ENCODE results near the gene ADAD2. TPM values are rescaled to one million over a fixed set of nuclear protein-coding genes. Genes with fewer than 3 reads are reported as not detected.

ADAD2 gene
- total RNA-seq (2013; cell fraction: nucleolus; rRNA removed), result not detected in 2 replicates
- total RNA-seq (2014; rRNA removed), result 0.16 TPM in 1 of 2 replicates, not detected in the other
- not detected in 2 replicates for total RNA-seq (2014; rRNA removed; fragmentation: Illumina TruSeq; extraction: Trizol)
- total RNA-seq (2021), result 0.44 TPM in 1 of 2 replicates, not detected in the other
- polyA plus RNA-seq (2011; ENCODE audit: low read depth), result not detected
- not detected in 2 replicates for polyA plus RNA-seq (2011; rRNA removed)
- not detected in 2 replicates for polyA plus RNA-seq (2011; cell fraction: cytosol; rRNA removed)
- polyA plus RNA-seq (2011; cell fraction: nucleus; rRNA removed), result not detected in 2 replicates
- 0.26 and 0.29 TPM in 2 replicates for polyA plus RNA-seq (2012)
- not detected in 2 replicates for polyA plus RNA-seq (2014; fragmentation: Illumina TruSeq; extraction: Trizol)
- not detected for polyA plus RNA-seq (2014; fragmentation: Nextera tagmentation; extraction: Ambion mirVana)
- 0.44 and 0.68 TPM in 2 replicates for polyA plus RNA-seq (2014; rRNA removed)
- under 1 TPM in 1 of 2 experiments, not detected in 1; 0.51 TPM for polyA plus RNA-seq (2016; fragmentation: Nextera tagmentation; extraction: Ambion mirVana)
- polyA minus RNA-seq (2011; rRNA and poly(A)+ RNA removed), result not detected in 2 replicates
- polyA minus RNA-seq (2011; cell fraction: cytosol; rRNA and poly(A)+ RNA removed), result not detected in 2 replicates
- not detected in 2 replicates for polyA minus RNA-seq (2011; cell fraction: nucleus; rRNA and poly(A)+ RNA removed)
- not detected for Bru-seq, nascent RNA
- BruChase-seq, experiment 1, labeled RNA remaining after a 6-hour chase, result not detected
- BruChase-seq, experiment 2, labeled RNA remaining after a 2-hour chase, result not detected
- long read RNA-seq, experiment 1, result 0 reads
- long read RNA-seq, experiment 2, result 0 reads

GRCh38 chr16:84190731-84191388 lies at the start of gene ADAD2:
Gene ADAD2 (plus strand): TSS chr16:84191157. CDS start chr16:84191231, 74 bp downstream.
- H3K79me2 ChIP-seq (ENCODE audit: control insufficient read depth, insufficient read depth, low read length), result peaks cover 10% of the 10 kb centered on the region
- no TSS peak for BruUV-seq (replicated peaks)
- H3K9me3 ChIP-seq (replicated peaks; ENCODE audit: control insufficient read depth, insufficient read depth, low read length), result no peaks in the 10 kb centered on the region
- FAIRE-seq, result no peak
- H2AFZ ChIP-seq (ENCODE audit: control insufficient read depth, low read depth, low read length), result no peak within 1 kb of the TSS
- ChIA-PET POLR2A (no interaction called here), RAD21 (ENCODE audit: unreplicated experiment) (no interaction called here), CTCF (interaction anchor here (4.8 kb wide), 1 partner anchor 104 kb away, joined by 102 read pairs; no protein-coding TSS in a partner anchor), SMC1A (ENCODE audit: uncharacterized antibody, unreplicated experiment) (no interaction called here)
- 81% methylated on average over 38 of the region's 47 CpGs for WGBS (ENCODE audit: insufficient coverage, insufficient replicate concordance, low lambda C conversion rate, missing lambda C conversion rate)
- no peak within 1 kb of the TSS for H3K4me3 ChIP-seq
- H4K20me1 ChIP-seq (ENCODE audit: control insufficient read depth, insufficient read depth), result no peaks in the 10 kb centered on the region
- intact Hi-C loops (cut with micrococcal nuclease; ENCODE audit: unreplicated experiment) (no loop called here), in situ Hi-C loops (cut with MboI) (no loop called here)
- H3K27me3 ChIP-seq (replicated peaks in 1 of 2; ENCODE audit: control insufficient read depth in 2 of 2, insufficient read depth in 2 of 2, low read length in 1 of 2), result no peaks in the 10 kb centered on the region
- H3K4me2 ChIP-seq (ENCODE audit: control insufficient read depth, insufficient read depth), result no peak within 1 kb of the TSS
- H3K36me3 ChIP-seq (ENCODE audit: control insufficient read depth in 2 of 2, insufficient read depth in 2 of 2, low read length in 1 of 2), result no peaks in the 10 kb centered on the region
- no peak for DNase-seq (ENCODE audit: low read depth, low spot score)
- no peaks in the 10 kb centered on the region for H3K4me1 ChIP-seq (ENCODE audit: control insufficient read depth, insufficient read depth, low read length)
- TF ChIP-seq SP1 (IDR thresholded peaks at IDR 0.05; ENCODE audit: low read depth, low read length), result peak; percentile 49
- TF ChIP-seq ATF7 (IDR thresholded peaks at IDR 0.05; ENCODE audit: low read depth), result no peak
- no peak for TF ChIP-seq POU2F2 (IDR thresholded peaks at IDR 0.05; ENCODE audit: borderline replicate concordance, low read depth, low read length)
- TF ChIP-seq CBX3 (IDR thresholded peaks at IDR 0.05; ENCODE audit: borderline replicate concordance, low read depth), result no peak
- TF ChIP-seq, protein P1, sequence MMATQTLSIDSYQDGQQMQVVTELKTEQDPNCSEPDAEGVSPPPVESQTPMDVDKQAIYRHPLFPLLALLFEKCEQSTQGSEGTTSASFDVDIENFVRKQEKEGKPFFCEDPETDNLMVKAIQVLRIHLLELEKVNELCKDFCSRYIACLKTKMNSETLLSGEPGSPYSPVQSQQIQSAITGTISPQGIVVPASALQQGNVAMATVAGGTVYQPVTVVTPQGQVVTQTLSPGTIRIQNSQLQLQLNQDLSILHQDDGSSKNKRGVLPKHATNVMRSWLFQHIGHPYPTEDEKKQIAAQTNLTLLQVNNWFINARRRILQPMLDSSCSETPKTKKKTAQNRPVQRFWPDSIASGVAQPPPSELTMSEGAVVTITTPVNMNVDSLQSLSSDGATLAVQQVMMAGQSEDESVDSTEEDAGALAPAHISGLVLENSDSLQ (IDR thresholded peaks at IDR 0.05), result peak; percentile 88
- TF ChIP-seq RAD21 (IDR thresholded peaks at IDR 0.05; ENCODE audit: insufficient read depth, low read depth, low read length), result no peak
- no peak for TF ChIP-seq ETV6 (conservative IDR thresholded peaks at IDR 0.05 in 1 of 2, IDR thresholded peaks at IDR 0.05 in 1 of 2; ENCODE audit: borderline replicate concordance in 1 of 2, low read depth in 1 of 2)
- TF ChIP-seq, protein P2, sequence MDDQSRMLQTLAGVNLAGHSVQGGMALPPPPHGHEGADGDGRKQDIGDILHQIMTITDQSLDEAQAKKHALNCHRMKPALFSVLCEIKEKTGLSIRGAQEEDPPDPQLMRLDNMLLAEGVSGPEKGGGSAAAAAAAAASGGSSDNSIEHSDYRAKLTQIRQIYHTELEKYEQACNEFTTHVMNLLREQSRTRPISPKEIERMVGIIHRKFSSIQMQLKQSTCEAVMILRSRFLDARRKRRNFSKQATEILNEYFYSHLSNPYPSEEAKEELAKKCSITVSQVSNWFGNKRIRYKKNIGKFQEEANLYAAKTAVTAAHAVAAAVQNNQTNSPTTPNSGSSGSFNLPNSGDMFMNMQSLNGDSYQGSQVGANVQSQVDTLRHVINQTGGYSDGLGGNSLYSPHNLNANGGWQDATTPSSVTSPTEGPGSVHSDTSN (IDR thresholded peaks at IDR 0.05; ENCODE audit: insufficient replicate concordance, low read depth, low read length), result peak; percentile 87
- TF ChIP-seq POLR2AphosphoS5 (IDR thresholded peaks at IDR 0.05; ENCODE audit: low read length), result no peak
- TF ChIP-seq YBX1 (IDR thresholded peaks at IDR 0.05), result no peak
- peak; percentile 69; the same call in 1 of the 2 replicates for TF ChIP-seq NFYB (IDR thresholded peaks at IDR 0.05; ENCODE audit: insufficient read depth, low read depth, low read length)
- no peak for TF ChIP-seq ZBTB33 (IDR thresholded peaks at IDR 0.05)
- TF ChIP-seq, protein P3, sequence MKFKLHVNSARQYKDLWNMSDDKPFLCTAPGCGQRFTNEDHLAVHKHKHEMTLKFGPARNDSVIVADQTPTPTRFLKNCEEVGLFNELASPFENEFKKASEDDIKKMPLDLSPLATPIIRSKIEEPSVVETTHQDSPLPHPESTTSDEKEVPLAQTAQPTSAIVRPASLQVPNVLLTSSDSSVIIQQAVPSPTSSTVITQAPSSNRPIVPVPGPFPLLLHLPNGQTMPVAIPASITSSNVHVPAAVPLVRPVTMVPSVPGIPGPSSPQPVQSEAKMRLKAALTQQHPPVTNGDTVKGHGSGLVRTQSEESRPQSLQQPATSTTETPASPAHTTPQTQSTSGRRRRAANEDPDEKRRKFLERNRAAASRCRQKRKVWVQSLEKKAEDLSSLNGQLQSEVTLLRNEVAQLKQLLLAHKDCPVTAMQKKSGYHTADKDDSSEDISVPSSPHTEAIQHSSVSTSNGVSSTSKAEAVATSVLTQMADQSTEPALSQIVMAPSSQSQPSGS (IDR thresholded peaks at IDR 0.05; ENCODE audit: low read length), result no peak
- no peak for TF ChIP-seq NFIC (IDR thresholded peaks at IDR 0.05; ENCODE audit: low read depth, low read length)
- no peak within 1 kb of the TSS for H3K27ac ChIP-seq (ENCODE audit: control insufficient read depth, insufficient read depth)
- H3K9ac ChIP-seq (ENCODE audit: control insufficient read depth, insufficient read depth, low read length), result no peak within 1 kb of the TSS
- no peak for ATAC-seq

All from GM12878 (cell line).